A673 (cell line): ENCODE measurements around the gene PLCB4.

Experiments used
- EZH2 ChIP-seq: fragments of 200-600 bp; sonication (generic); IDR thresholded peaks from 2 replicates; pipeline ENCODE4 v1.6.1; 2017; ENCODE audit warnings: borderline replicate concordance, low read depth, mild to moderate bottlenecking, mixed read lengths, antibody characterized with exemption, low read length; ENCODE audit not compliant: poor library complexity, severe bottlenecking
- TF ChIP-seq, protein P1 (sequence below): fragments of 300-800, 200-600 bp; sonication (generic); conservative IDR thresholded peaks from 2 replicates; pipeline ENCODE4 v1.5.1; 2017; ENCODE audit warnings: low read depth, mild to moderate bottlenecking, antibody characterized with exemption, low read length, moderate library complexity, mixed read lengths

DNA sequence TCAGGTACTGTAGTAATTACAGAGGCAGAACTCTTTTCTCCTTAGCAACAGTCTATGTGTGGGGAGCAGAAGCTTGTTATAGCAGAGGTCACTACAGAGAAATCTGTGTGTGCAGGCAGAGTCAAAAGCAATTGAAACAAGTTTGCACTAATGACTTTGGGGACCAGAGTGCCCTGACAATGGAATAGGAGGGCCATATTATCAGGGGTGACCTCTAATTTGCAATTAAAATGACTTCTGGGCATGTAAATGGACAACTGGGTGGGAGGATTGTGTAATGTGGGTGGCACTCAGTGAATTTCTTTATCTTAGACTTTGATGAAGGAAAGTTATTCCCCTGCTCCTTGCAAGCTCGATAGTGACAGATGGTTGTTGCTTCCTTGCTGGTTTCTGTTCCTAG lies 127.2 kb downstream of the PLCB4 start:
- TF ChIP-seq, protein P1, sequence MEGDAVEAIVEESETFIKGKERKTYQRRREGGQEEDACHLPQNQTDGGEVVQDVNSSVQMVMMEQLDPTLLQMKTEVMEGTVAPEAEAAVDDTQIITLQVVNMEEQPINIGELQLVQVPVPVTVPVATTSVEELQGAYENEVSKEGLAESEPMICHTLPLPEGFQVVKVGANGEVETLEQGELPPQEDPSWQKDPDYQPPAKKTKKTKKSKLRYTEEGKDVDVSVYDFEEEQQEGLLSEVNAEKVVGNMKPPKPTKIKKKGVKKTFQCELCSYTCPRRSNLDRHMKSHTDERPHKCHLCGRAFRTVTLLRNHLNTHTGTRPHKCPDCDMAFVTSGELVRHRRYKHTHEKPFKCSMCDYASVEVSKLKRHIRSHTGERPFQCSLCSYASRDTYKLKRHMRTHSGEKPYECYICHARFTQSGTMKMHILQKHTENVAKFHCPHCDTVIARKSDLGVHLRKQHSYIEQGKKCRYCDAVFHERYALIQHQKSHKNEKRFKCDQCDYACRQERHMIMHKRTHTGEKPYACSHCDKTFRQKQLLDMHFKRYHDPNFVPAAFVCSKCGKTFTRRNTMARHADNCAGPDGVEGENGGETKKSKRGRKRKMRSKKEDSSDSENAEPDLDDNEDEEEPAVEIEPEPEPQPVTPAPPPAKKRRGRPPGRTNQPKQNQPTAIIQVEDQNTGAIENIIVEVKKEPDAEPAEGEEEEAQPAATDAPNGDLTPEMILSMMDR = no peak
- no peak for TF ChIP-seq EZH2
